GM15510 (cell line): ENCODE measurements around the gene TMCC3.

Experiments used
- POLR2A ChIP-seq: IDR thresholded peaks from 3 replicates; pipeline ENCODE4 v1.6.1; 2011; ENCODE audit warnings: borderline replicate concordance; ENCODE audit not compliant: insufficient read length; ENCODE audit errors: extremely low read depth

TMCC3 gene

GRCh38 chr12:94650143-94651056 lies at the start of gene TMCC3:
TSS of gene TMCC3 (minus strand) at chr12:94650557. CDS start at chr12:94650430, 127 bp downstream.
- no peak for TF ChIP-seq POLR2A

GRCh38 chr12:94699801-94700200 lies 49.4 kb upstream of the TMCC3 start:
- no peak for TF ChIP-seq POLR2A

- TF ChIP-seq POLR2A = no peak
These were observed 48.2 kb upstream of the TMCC3 start for GRCh38 chr12:94698578-94698977.

GRCh38 chr12:94697631-94698030 lies 47.3 kb upstream of the TMCC3 start:
- TF ChIP-seq POLR2A = no peak

GRCh38 chr12:94694732-94695131 lies 44.4 kb upstream of the TMCC3 start:
- TF ChIP-seq POLR2A = no peak

GRCh38 chr12:94690198-94690771 lies 39.9 kb upstream of the TMCC3 start:
- TF ChIP-seq POLR2A = no peak

GRCh38 chr12:94689646-94690036 lies 39.3 kb upstream of the TMCC3 start:
- TF ChIP-seq POLR2A = no peak

- TF ChIP-seq POLR2A = no peak
These were observed 38.8 kb upstream of the TMCC3 start for GRCh38 chr12:94689002-94689645.

- no peak for TF ChIP-seq POLR2A
These were observed 37.5 kb upstream of the TMCC3 start for GRCh38 chr12:94687891-94688290.

- no peak for TF ChIP-seq POLR2A
These were observed 36.7 kb upstream of the TMCC3 start for GRCh38 chr12:94686834-94687628.

- no peak for TF ChIP-seq POLR2A
These were observed 34.2 kb upstream of the TMCC3 start for GRCh38 chr12:94684416-94685142.

GRCh38 chr12:94679554-94680195 lies 29.3 kb upstream of the TMCC3 start:
- TF ChIP-seq POLR2A = no peak

- TF ChIP-seq POLR2A = no peak
These were observed 28.5 kb upstream of the TMCC3 start for GRCh38 chr12:94678849-94679248.

GRCh38 chr12:94678379-94678778 lies 28.0 kb upstream of the TMCC3 start:
- TF ChIP-seq POLR2A = no peak
